Subcutaneous adipose tissue (tissue), 4 donors: Measurements from ENCODE around the gene MYOM1. TPM values are rescaled to one million over a fixed set of nuclear protein-coding genes. Genes with fewer than 3 reads are reported as not detected.

Source experiments
- CTCF ChIP-seq: fragments of 450-650 bp; IDR thresholded peaks from one replicate; pipeline ENCODE4 v1.5.1; 2016; ENCODE audit warnings: low read depth, mild to moderate bottlenecking, control low read depth, antibody characterized with exemption, moderate library complexity
- total RNA-seq, 4 donors: library from RNA; depleted of rRNA; stranded (reverse); fragments of >200 nt; gene quantifications; one replicate each; pipeline ENCODE4 v1.1.0, GENCODE V29; 2016

Gene MYOM1
- total RNA-seq, 4 donors from 2014 or later, result 3.7 to 14.1 (median 6.6) TPM

- no peak for TF ChIP-seq CTCF
Observed at GRCh38 chr18:3126457-3127097, 93.2 kb downstream of the MYOM1 start.

GRCh38 chr18:3124822-3125221 is 94.9 kb downstream of the MYOM1 start:
- no peak for TF ChIP-seq CTCF

GRCh38 chr18:3122851-3123250 is 96.9 kb downstream of the MYOM1 start:
- no peak for TF ChIP-seq CTCF

GRCh38 chr18:3121259-3121658 is 98.5 kb downstream of the MYOM1 start:
- TF ChIP-seq CTCF, result no peak

GRCh38 chr18:3120356-3120755 is 99.4 kb downstream of the MYOM1 start:
- TF ChIP-seq CTCF, result no peak

GRCh38 chr18:3119401-3120341 is 100.1 kb downstream of the MYOM1 start:
- no peak for TF ChIP-seq CTCF
